Measurements from ENCODE around the gene MAPK8IP2.

Gene MAPK8IP2

GRCh38 chr22:50576070-50576469 is 24.5 kb upstream of the MAPK8IP2 start:
- DNase-seq = no peak

GRCh38 chr22:50576806-50577696 is 23.5 kb upstream of the MAPK8IP2 start:
- no peak for DNase-seq

GRCh38 chr22:50577697-50577986 is 23.0 kb upstream of the MAPK8IP2 start:
- DNase-seq = no peak

DNA sequence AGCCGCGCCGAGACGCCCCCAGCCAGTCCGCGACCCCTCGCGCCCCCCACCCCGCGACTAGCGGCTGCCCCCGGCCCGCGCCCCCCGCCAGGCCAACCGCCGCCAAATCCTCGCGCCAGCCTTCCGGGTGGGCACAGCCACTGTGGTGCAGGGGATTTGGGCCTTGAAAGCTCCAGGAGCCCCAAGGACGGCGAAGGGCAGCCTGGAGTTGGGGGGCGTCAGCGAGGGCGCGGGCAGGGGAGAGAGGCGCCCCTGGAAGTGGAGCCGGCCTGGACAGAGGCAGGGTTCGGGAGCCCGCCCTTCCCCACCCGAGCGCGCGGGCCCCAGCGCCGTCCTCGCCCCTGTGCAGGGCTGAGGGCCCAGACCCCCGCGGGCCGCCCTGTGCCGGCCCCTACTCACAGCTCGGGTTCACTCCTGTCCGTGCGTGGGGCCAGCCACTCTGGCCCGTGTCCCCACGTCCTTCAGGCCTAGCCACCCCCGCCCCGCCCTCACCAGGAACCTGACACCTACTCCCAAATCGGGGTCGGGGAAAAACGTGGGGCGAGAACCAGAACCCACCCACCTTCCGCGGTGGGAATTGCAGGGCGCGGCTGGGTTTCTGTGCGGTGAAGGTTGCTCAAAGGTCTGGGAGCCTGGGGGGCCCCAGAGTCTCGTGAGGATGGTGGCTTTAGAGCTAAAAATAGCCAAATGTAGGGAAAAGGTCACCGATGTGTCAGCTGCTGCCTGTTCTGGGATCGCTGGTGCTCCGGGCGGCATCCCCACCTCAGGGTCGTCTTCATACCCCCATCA is 22.4 kb upstream of the MAPK8IP2 start, which contains the start of gene CPT1B:
CPT1B (minus strand) TSS at position 441 of the 789 bp plus-strand sequence. CDS start 512 bp downstream, outside the sequence.
- no peak for DNase-seq

DNA sequence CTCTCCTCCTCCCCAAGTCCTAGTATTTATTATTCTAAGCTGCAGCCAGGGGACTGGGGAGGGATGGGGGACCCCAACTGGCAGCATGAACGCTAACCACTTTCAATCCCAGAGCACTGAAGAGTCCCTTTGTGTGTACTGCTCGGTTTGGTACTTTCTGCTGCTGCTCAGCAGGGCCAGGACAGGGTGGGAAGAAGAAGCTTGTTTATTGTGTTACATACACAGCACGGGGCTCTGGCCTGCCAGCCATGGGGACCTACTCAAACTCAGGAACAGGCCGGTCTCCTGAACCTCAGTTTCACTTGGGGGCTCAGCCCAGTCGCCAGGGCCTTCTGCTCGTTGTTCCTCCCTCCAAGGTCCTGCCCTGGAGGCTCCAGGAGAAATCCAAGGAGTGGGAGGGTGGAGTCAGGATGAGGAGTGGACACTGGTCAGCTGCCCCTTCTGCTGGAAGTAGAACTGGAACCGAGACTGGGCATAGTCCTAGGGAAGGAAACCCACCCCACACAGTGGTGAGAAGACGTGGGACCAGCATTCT is 21.8 kb upstream of the MAPK8IP2 start:
- no peak for DNase-seq

DNA sequence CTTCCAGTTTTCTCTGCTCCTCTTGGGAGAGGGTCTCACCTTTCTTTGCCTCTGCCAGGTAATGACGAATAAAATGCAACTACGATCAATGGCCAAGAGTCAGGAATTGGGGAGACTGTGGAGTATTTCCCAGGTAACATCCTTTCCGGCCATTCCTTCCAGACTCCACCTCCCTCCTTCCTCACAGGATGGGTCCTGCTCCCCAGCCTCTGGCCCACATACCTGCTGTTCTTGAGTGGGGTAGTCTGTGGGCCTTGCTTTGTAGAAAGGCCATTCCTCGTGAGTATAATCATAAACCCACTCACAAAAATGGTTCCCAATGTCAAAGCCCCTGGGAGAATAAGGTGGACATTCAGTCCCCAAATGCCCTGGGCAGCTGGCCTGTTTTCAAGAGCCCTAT is 20.8 kb upstream of the MAPK8IP2 start:
- no peak for DNase-seq

DNA sequence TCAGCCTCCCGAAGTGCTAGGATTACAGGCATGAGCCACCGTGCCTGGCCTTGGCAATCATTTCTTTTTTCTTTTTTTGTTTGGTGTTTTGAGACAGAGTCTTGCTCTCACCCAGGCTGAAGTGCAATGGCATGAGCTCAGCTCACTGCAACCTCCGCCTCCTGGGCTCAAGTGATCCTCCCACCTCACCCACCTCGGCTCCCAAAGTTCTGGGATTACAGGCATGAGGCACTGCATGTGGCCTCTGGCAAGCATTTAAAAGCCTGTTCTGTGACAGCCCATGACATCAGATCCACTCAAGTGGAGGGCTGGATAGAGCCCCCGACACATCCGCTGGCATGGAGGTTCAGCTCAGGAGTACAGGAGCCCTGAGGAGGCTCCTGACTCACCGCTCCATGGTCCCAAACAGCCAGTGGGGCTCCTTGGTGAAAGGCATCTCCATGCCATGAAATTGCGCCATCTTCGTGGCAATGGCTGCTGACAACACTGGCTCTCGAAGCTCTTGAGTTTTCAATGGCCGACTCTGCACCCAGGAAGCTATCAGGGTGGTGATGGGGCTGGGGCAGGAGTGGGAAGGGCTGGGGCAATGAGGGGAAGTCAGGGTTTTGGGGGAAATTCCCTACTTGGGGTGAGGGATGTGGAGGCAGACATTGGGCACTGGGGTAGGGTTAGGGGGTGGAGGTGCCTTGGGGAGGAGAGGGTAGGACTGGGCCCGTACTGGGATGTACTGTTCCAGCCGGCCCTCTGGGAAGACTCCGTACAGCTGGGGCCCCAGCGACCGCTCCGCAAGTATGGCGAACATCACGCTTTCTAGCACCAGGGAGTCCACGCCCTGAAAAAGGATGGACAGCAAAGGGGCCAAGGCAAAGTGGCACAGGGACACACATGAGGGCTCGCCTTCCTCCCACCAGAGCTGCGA is 19.3 kb upstream of the MAPK8IP2 start:
- peak; percentile 31 for DNase-seq

DNA sequence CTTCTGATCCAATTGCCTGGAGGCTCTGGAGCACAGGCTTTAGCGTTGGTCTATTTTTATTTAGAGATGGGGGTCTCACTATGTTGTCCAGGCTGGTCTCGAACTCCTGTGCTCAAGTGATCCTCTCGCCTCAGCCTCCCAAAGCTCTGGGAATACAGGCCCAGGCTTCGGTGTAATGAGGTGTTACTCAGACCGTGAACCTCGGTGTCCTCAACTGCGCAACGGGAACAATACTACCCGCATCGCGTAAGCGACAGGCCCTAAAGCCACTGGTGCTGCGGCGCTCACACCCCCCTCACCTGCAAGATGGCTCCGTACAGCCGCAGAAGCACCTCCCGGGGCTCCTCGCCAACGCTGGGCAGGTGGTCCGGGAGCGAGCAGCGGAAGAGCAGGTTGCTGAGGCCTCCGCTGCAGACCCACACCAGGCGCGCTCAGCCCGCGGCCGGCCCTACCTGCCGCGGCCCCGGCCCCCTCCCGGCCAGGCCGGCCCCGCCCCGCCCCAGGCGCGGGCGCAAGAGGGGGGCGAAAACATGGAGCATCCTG is 18.6 kb upstream of the MAPK8IP2 start:
- DNase-seq = no peak

- DNase-seq = peak; percentile 97
Measured at GRCh38 chr22:50582493-50583293, 17.9 kb upstream of the MAPK8IP2 start, which contains the start of gene CHKB. Gene CHKB, minus strand, starts transcription at chr22:50582849. Its CDS starts 68 bp downstream, at chr22:50582781.

DNA sequence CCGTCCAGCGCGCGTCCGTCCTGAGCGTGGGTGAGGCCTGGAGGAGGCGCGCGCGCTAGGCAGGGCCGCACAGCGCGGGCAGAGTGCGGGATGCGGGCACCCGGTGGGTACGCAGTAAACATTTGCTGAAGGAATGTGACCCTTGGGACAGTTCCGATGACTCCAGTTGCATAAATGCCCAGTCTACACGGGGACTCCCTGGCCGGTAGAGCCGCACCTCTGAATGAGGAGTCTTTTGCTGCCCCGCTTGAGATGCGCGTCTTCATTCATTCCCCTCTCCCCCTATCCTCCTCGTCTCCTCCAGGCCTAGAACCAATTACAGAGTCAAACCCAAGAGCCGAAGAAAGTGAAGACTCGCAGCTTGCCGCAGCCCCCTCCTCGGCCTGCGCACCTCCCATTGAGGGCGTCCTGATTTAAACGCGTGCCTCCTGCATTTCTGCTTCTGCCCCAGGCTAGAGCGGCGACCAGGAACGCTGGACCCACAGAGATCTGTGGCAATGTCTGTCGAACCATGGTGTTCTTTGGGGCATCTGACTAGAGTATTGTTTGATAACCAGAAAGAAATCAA is 17.2 kb upstream of the MAPK8IP2 start:
- no peak for DNase-seq

GRCh38 chr22:50584106-50585096 is 16.2 kb upstream of the MAPK8IP2 start:
- DNase-seq = no peak

- DNase-seq = no peak
Measured at GRCh38 chr22:50585238-50585637, 15.4 kb upstream of the MAPK8IP2 start.

DNA sequence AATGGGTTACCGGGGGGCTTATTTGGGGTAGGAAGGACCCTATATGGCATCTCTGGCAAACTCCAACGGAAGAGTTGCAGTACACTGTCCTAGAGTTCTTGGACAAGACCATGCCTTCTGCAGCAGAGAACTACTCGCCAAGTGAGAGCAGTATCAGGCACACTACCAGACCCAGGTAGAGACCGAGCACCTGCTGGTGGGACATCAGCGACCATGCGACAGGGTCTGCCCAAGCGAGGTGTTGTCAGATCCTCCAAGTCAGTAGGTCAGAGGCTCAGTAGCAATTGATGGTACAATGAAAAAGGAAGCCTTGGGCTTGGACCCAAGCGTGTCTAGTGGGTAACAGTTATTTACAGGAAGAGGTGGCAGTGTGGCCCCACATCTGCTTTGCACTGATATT is 14.8 kb upstream of the MAPK8IP2 start:
- no peak for DNase-seq

- no peak for DNase-seq
Measured at GRCh38 chr22:50586416-50586815, 14.2 kb upstream of the MAPK8IP2 start.

DNA sequence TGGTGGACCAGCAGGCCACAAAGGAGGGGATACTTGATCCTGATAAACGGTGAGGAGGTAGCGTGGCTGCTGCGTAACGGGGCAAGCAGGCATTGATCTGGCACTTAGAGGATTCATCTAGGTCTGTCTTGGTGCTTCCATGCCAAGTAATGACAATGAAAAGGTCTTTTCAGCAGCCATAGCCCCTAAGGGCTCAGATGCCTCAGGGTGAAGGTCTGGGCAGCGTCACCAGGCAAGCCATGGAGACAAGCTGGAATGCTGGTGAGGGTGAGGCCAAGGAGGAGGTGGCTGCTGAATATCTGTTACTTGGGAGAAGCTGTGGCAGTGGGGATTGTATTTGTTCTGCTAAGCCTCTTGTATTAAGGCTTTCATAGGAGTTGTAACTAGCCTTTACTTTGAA is 13.2 kb upstream of the MAPK8IP2 start:
- DNase-seq = no peak

DNA sequence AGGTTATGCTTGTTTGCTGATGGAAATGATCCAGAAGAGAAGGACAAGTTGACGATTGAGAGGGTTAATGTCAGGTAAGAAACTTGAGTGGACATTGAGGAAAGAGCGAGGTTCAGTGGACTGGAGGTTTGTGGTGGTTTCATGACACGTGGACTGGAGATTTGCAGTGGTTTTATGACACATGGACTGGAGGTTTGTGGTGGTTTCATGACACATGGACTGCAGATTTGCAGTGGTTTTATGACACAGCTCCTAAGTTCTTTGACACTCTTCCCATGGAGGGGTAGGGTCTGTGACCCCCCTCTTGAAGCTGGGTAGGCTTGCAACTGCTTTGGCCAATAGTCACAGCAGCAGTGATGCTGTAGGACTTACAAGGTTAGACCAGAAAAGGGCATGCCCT is 5.4 kb upstream of the MAPK8IP2 start:
- peak; percentile 11 for DNase-seq

GRCh38 chr22:50597097-50597496 is 3.5 kb upstream of the MAPK8IP2 start:
- DNase-seq = no peak

DNA sequence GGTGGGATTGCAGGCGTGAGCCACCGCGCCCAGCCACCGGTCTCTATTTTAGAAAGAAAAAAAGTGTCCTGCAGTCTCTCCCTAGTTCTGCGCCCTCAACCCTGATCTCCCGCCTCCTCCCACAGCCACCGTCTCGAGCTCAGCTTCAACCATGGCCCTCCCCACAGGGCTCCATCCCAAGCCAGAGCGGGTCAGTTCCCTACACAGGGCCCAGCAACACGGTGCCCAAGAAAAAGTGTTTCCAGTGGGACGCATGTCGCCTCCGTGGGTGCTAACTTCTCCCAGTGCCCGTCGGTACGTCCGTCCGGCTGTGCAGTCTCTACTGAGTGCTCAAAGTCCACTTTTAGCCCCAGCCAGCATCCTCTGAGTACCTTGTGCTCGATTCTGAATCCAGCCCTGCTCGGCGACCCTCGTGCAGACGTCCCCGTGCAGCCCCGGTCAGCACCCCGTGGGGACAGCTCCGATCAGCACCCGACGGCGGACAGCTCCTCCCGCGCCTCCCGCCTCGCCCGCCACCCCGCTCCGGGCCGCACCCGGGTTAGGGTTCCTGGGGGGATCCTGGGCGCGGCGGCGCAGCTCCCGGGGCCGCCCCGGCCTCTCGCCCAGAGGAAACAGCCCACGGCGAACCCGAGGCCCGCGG is 657 bp upstream of the MAPK8IP2 start:
- peak; percentile 13 for DNase-seq

- DNase-seq = no peak
Measured at GRCh38 chr22:50600967-50601668, 525 bp downstream of the MAPK8IP2 start.
